ENCODE measurements around the gene FLT3.

GRCh38 chr13:27971236-27971645 is 129.1 kb downstream of the FLT3 start:
- TF ChIP-seq SUZ12 (IDR thresholded peaks at IDR 0.05; ENCODE audit: extremely low read depth, insufficient read depth, insufficient read length) (peak; percentile 22), YY1 (IDR thresholded peaks at IDR 0.05; ENCODE audit: insufficient read depth, insufficient read length) (no peak)
